Panc1 (cell line): ENCODE data around the gene CASP6.

Experiments
- POLR2AphosphoS5 ChIP-seq: IDR thresholded peaks from 2 replicates; pipeline ENCODE4 v1.6.1; 2012; ENCODE audit warnings: mild to moderate bottlenecking, low read depth, low read length, moderate library complexity
- SIN3A ChIP-seq: IDR thresholded peaks from 2 replicates; pipeline ENCODE4 v1.6.1; 2012; ENCODE audit warnings: low read depth, mild to moderate bottlenecking, low read length, moderate library complexity, borderline replicate concordance; ENCODE audit not compliant: insufficient read depth
- TCF7L2 ChIP-seq: IDR thresholded peaks from 2 replicates; pipeline ENCODE4 v1.6.1; 2011; ENCODE audit warnings: mild to moderate bottlenecking, low read depth, low read length, inconsistent platforms
- TF ChIP-seq, protein P1 (sequence below): fragments of 450-650 bp; IDR thresholded peaks from 2 replicates; pipeline ENCODE4 v1.5.1; 2017; ENCODE audit warnings: mild to moderate bottlenecking

DNA sequence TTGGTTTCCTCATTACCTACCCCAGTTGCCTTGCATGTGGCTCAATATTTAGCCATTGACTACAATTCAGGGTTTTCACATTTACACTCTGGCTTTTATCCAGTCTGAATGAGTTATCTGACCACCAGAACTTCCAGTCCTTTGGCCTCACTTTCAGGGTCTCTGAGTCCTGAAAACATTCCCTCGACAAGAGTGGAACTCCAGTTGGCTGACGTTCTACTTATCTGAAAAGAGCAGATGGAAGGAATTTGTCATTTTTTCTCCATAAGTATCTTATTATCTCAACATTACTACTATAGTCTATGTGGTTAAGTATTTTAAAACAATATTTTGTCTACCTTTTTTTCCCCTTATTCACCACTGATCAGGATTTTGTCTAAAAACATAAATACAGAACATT, 5.2 kb upstream of the CASP6 start:
- TF ChIP-seq POLR2AphosphoS5 (no peak), SIN3A (no peak), TCF7L2 (no peak)
- TF ChIP-seq, protein P1, sequence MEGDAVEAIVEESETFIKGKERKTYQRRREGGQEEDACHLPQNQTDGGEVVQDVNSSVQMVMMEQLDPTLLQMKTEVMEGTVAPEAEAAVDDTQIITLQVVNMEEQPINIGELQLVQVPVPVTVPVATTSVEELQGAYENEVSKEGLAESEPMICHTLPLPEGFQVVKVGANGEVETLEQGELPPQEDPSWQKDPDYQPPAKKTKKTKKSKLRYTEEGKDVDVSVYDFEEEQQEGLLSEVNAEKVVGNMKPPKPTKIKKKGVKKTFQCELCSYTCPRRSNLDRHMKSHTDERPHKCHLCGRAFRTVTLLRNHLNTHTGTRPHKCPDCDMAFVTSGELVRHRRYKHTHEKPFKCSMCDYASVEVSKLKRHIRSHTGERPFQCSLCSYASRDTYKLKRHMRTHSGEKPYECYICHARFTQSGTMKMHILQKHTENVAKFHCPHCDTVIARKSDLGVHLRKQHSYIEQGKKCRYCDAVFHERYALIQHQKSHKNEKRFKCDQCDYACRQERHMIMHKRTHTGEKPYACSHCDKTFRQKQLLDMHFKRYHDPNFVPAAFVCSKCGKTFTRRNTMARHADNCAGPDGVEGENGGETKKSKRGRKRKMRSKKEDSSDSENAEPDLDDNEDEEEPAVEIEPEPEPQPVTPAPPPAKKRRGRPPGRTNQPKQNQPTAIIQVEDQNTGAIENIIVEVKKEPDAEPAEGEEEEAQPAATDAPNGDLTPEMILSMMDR, result no peak
